NCI-H345 (cell line): ENCODE measurements around the gene COQ8B.

Experiments
- DNase-seq: peaks from one replicate; lab custom pipeline; 2025; lab: John Stamatoyannopoulos, UW

COQ8B gene

GRCh38 chr19:40690693-40691420 lies 25.8 kb downstream of the COQ8B start:
- DNase-seq, result peak; percentile 98

GRCh38 chr19:40690050-40690692 lies 26.5 kb downstream of the COQ8B start, which contains the start of gene NUMBL:
Gene NUMBL (minus strand): TSS chr19:40690651. CDS start chr19:40690483, 168 bp downstream.
- no peak for DNase-seq

GRCh38 chr19:40689339-40690049 lies 27.2 kb downstream of the COQ8B start:
- DNase-seq, result peak; percentile 52

- DNase-seq, result no peak
Measured at GRCh38 chr19:40688987-40689338, 27.7 kb downstream of the COQ8B start.

GRCh38 chr19:40688309-40688708 lies 28.4 kb downstream of the COQ8B start:
- DNase-seq, result no peak

- DNase-seq, result no peak
Measured at GRCh38 chr19:40687525-40688016, 29.1 kb downstream of the COQ8B start.

GRCh38 chr19:40686882-40687524 lies 29.7 kb downstream of the COQ8B start:
- DNase-seq, result peak; percentile 19

- no peak for DNase-seq
Measured at GRCh38 chr19:40685563-40685962, 31.1 kb downstream of the COQ8B start.

- DNase-seq, result no peak
Measured at GRCh38 chr19:40685016-40685526, 31.6 kb downstream of the COQ8B start.

- DNase-seq, result no peak
Measured at GRCh38 chr19:40684280-40684679, 32.4 kb downstream of the COQ8B start.

- DNase-seq, result no peak
Measured at GRCh38 chr19:40683437-40683836, 33.2 kb downstream of the COQ8B start.

GRCh38 chr19:40682431-40682964 lies 34.2 kb downstream of the COQ8B start:
- no peak for DNase-seq

GRCh38 chr19:40681039-40681438 lies 35.6 kb downstream of the COQ8B start:
- no peak for DNase-seq

- DNase-seq, result no peak
Measured at GRCh38 chr19:40677156-40677555, 39.5 kb downstream of the COQ8B start.

GRCh38 chr19:40674291-40674690 lies 42.4 kb downstream of the COQ8B start:
- DNase-seq, result no peak

GRCh38 chr19:40673397-40673796 lies 43.3 kb downstream of the COQ8B start:
- no peak for DNase-seq

GRCh38 chr19:40672573-40673299 lies 44.0 kb downstream of the COQ8B start:
- no peak for DNase-seq

- DNase-seq, result no peak
Measured at GRCh38 chr19:40672038-40672437, 44.6 kb downstream of the COQ8B start.

- no peak for DNase-seq
Measured at GRCh38 chr19:40671404-40671803, 45.3 kb downstream of the COQ8B start.

- no peak for DNase-seq
Measured at GRCh38 chr19:40668991-40669614, 47.6 kb downstream of the COQ8B start.

GRCh38 chr19:40667602-40668001 lies 49.1 kb downstream of the COQ8B start:
- no peak for DNase-seq
